Thyroid gland (tissue), 4 donors: ENCODE data around the gene SF1.

Source experiments
- CTCF ChIP-seq, 6 experiments: fragments of 200-600 bp in 3 of 6; fragments of 450-650 bp in 3 of 6; sonication (generic) in 3 of 6; IDR thresholded peaks; one replicate each; pipeline ENCODE4 v1.5.1; 2016 to 2019; ENCODE audit warnings: antibody characterized with exemption in 6 of 6, mild to moderate bottlenecking in 2 of 6, inconsistent platforms in 1 of 6, moderate library complexity in 1 of 6
- POLR2A ChIP-seq, 2 donors: fragments of 450-650 bp; IDR thresholded peaks; one replicate each; pipeline ENCODE4 v1.6.1; 2017; ENCODE audit warnings: antibody characterized with exemption in 2 of 2, mild to moderate bottlenecking in 2 of 2, moderate library complexity in 1 of 2

GRCh38 chr11:64776875-64777274 is 1.5 kb downstream of the SF1 start:
- TF ChIP-seq CTCF (IDR thresholded peaks at IDR 0.05) = no peak
- TF ChIP-seq POLR2A (IDR thresholded peaks at IDR 0.05) = no peak
